ENCODE results near the gene CLDN1.
"Not testable (repeated sequence)": the region's sequence is repeated elsewhere in the genome, so short reads cannot be mapped to it uniquely, and the experiment has no call there.

The CLDN1 gene

GRCh38 chr3:190291994-190292584 is 30.2 kb downstream of the CLDN1 start:
- no peak for DNase-seq

- no peak for DNase-seq
These were observed 32.3 kb downstream of the CLDN1 start for GRCh38 chr3:190289989-190290388.

GRCh38 chr3:190288836-190289235 is 33.4 kb downstream of the CLDN1 start:
- no peak for DNase-seq

- no peak for DNase-seq
These were observed 36.2 kb downstream of the CLDN1 start for GRCh38 chr3:190286014-190286413.

GRCh38 chr3:190281308-190282051 is 40.8 kb downstream of the CLDN1 start:
- no peak for DNase-seq

- DNase-seq: no peak
These were observed 42.6 kb downstream of the CLDN1 start for GRCh38 chr3:190279690-190280089.

GRCh38 chr3:190272747-190273146 is 49.5 kb downstream of the CLDN1 start:
- no peak for DNase-seq

- no peak for DNase-seq
These were observed 53.1 kb downstream of the CLDN1 start for GRCh38 chr3:190269101-190269500.

GRCh38 chr3:190267464-190267863 is 54.8 kb downstream of the CLDN1 start:
- not testable (repeated sequence) for DNase-seq

- no peak for DNase-seq
These were observed 55.3 kb downstream of the CLDN1 start for GRCh38 chr3:190266913-190267290.

- no peak for DNase-seq
These were observed 55.9 kb downstream of the CLDN1 start for GRCh38 chr3:190266265-190266912.

- no peak for DNase-seq
These were observed 56.5 kb downstream of the CLDN1 start for GRCh38 chr3:190265796-190266195.

GRCh38 chr3:190265126-190265525 is 57.1 kb downstream of the CLDN1 start:
- DNase-seq: no peak

- no peak for DNase-seq
These were observed 60.5 kb downstream of the CLDN1 start for GRCh38 chr3:190261740-190262139.

- no peak for DNase-seq
These were observed 61.2 kb downstream of the CLDN1 start for GRCh38 chr3:190261015-190261414.

GRCh38 chr3:190260301-190260700 is 61.9 kb downstream of the CLDN1 start:
- DNase-seq: no peak

GRCh38 chr3:190258634-190259033 is 63.6 kb downstream of the CLDN1 start:
- no peak for DNase-seq
